Coronary artery (tissue), 2 donors: ENCODE measurements around the gene PTP4A1.

Experiments
- DNase-seq: peaks from one replicate; pipeline ENCODE4 v3.0.0-alpha.2; 2017; ENCODE audit warnings: low spot score
- H3K27ac ChIP-seq, 2 donors: fragments of 200-600 bp; sonication (generic); one replicate each; pipeline ENCODE4 v1.5.1; 2016 to 2019
- H3K4me3 ChIP-seq: fragments of 200-600 bp; sonication (generic); 2 replicates; pipeline ENCODE4 v1.5.1; 2016; ENCODE audit warnings: mild to moderate bottlenecking, moderate library complexity
- TF ChIP-seq, protein P1 (sequence below): fragments of 200-600 bp; sonication (generic); IDR thresholded peaks from one replicate; pipeline ENCODE4 v1.5.1; 2019; ENCODE audit warnings: antibody characterized with exemption

Gene PTP4A1

DNA sequence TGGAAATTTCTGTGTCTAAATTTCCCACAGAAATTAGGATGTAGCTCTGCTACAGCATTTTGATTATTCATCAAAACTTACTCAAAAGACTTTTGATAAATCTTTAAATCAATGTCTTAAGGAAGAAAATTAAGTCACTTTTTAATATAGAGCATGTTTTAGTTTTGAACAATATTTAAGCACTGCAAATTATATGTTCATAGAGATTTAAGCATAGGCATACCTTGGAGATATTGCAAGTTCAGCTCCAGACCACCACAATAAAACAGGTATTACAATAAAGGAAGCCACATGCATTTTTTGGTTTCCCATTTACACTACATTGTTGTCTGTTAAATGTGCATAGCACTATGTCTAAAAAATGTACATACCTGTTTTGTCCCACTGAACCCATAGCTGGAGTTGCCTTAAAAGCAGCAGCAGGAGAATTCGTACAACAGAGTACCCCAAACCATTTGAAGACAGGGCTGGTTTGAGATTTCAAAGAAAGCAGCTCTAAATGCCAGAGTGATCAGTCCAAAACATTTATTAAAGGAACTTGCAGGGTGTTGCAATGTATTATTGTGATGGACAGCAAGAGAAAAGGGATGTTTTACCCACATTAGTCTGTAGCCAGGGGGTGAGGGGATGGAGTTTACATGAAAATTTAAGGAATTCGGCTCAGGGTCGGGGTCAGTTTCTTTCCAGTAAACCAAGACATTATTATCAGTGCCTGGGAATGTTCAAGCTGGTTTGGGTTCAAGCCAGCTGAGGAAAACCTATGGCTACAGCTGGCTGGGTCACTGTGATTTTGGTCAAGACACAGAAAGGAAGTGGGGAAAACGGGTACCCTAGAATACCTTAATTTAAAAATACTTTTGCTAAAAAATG, 6.3 kb upstream of the PTP4A1 start:
- no peak for DNase-seq
- Histone ChIP-seq H3K4me3 (no peak overlapping the region), H3K27ac (no peak overlapping the region)
- TF ChIP-seq, protein P1, sequence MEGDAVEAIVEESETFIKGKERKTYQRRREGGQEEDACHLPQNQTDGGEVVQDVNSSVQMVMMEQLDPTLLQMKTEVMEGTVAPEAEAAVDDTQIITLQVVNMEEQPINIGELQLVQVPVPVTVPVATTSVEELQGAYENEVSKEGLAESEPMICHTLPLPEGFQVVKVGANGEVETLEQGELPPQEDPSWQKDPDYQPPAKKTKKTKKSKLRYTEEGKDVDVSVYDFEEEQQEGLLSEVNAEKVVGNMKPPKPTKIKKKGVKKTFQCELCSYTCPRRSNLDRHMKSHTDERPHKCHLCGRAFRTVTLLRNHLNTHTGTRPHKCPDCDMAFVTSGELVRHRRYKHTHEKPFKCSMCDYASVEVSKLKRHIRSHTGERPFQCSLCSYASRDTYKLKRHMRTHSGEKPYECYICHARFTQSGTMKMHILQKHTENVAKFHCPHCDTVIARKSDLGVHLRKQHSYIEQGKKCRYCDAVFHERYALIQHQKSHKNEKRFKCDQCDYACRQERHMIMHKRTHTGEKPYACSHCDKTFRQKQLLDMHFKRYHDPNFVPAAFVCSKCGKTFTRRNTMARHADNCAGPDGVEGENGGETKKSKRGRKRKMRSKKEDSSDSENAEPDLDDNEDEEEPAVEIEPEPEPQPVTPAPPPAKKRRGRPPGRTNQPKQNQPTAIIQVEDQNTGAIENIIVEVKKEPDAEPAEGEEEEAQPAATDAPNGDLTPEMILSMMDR: no peak

DNA sequence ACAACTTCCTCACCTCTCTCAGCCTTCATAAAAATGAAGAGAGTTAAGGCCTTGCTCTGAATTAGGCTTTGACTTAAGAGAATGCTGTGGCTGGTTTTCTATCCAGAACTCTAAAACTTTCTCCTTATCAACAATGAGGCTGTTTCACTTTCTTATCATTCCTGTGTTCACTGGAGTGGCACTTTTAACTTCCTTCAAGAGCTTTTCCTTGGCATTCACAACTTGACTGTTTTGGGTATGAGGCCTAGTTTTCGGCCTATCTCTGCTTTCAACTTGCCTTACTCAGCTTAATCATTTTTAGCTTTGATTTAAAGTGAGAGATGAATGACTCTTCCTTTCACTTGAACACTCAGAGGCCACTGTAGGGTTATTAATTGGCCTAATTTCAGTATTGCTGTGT, 4.3 kb upstream of the PTP4A1 start:
- TF ChIP-seq, protein P1: no peak
- Histone ChIP-seq H3K4me3 (no peak overlapping the region), H3K27ac (no peak overlapping the region)
- no peak for DNase-seq

DNA sequence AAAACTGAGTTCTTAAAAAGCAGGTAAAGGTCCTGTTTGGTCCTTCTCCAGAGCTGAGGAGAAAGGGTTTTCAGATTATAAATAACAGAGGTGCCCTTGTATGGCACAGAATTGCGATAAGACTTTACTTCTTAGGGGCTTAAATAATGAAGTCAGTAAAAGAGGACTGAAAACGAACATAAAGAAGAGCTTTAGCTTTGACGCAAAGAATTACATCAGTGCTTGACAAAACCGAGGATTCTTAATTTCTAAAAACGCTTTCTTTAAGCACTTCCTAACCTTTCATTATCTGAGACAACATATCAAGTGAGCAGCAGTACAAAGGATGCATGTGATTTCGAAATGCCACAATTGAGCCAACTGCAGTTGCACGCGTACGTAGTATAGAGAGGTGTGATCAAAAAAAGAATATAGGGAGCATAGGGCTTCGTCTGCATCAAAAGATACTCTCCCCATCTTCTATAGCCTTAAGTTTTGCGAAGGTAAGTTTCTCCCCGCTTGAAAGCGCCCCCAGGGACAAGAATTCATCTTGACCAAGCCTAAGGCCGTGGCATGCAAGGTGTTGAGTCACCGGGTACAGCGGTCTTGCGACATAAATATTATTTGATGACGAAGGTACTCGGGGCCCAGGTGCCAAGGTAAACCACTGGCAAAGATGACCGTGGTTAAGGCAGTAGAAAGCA, 778 bp upstream of the PTP4A1 start:
- peak overlapping the region; percentile 98 to 100 for H3K27ac ChIP-seq

DNA sequence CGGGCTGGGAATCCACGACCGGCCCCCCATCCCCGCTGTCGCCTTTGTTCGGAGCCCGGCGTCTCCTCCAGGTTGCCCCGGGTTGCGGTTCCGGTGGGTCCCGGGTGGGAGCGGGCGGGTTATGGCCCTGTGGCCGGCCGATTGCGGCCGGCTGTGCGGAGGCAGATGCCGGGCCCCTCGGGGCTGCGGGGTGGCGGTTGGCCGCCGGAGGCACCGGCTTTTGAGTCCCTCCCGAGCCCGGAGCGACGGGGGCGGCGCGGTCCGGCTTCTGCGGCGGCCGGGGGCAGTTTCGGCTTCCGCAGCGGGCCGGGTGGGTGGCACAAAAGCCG, 431 bp downstream of the PTP4A1 start:
- peak overlapping the region; percentile 98 to 100 for H3K27ac ChIP-seq
- DNase-seq: no peak
- TF ChIP-seq, protein P1: no peak
- peak overlapping the region; percentile 85 for H3K4me3 ChIP-seq

More for the DNA sequence above, 778 bp upstream of the PTP4A1 start:
- TF ChIP-seq, protein P1: no peak
- H3K4me3 ChIP-seq: peak overlapping the region; percentile 85
- peak; percentile 89 for DNase-seq

DNA sequence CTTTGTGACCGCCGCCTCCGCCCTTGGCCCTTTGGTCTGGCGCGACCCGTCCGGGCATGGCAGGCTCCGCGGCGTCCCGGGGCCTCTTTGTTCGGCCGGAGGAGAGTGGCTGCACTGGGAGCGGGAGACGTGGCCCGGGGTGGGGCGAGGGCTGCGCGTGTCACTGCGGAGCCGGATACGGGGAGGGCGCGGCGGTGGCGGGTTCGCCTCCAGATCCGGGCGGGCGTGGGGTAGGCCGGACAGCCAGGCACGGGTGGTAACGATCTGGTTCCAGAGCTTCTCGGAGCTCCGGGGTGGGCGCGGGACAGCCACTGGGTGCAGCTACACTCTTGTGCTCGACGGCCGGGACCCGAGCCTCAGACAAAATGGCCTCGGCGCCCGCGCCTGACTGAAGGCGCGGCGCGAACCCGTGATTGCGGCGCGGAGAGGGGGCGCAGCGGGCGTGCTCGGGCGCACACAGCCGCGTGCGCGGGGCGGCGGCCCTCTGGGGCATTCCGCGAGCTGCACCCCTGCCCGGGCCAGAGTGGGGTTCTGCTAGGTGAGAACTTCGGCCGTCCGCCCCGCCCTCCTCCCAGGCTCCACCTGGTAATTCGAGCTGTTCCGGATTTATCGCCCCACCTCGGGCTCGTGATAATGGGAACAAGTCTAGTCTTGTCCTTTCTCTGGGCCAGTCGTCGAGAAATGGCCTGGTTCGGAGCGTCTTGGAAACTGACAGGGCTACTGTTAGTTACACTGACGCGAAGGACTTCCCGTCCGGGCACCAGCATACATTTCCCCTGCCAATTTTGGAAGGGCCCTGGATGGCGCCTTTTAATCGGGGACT, 1.0 kb downstream of the PTP4A1 start:
- peak overlapping the region; percentile 85 for H3K4me3 ChIP-seq
- H3K27ac ChIP-seq: peak overlapping the region; percentile 98 to 100
- TF ChIP-seq, protein P1: no peak
- peak; percentile 88 for DNase-seq

DNA sequence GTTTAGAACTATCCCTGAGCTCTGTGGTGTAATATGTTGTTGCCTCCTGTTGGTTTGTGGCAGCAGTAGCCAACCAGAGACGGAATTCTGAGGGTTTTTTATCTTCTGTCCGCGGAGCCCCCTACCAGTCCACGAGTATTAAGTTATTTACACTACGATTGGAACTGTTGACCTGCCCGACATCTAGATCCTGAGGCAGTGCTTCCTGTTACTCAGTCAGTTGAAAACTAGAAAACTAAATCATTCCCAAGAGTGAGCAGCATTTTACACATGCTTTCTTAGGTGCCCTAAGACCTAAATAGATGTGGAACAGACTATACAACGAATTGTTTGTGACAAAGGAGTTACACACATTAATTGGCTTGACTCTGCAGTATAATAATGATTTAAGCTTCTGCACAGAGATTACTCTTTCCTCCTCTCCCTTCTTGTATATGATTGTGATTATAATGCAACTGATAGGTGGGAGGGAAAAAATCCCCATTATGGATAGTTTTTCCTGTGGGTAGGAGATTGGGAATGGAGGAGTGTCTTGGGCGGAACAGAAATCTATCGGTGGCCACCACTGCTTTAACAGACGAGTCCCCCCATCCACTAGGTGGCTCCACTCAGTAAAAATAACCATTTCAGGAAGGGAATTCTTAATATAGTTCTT, 1.7 kb downstream of the PTP4A1 start:
- H3K27ac ChIP-seq: peak overlapping the region; percentile 98 to 100
- TF ChIP-seq, protein P1: peak; percentile 12
- peak overlapping the region; percentile 85 for H3K4me3 ChIP-seq
- DNase-seq: no peak
